ENCODE results near the gene CHI3L2. TPM values are rescaled to one million over a fixed set of nuclear protein-coding genes. Genes with fewer than 3 reads are reported as not detected.

CHI3L2 gene
- total and polyA plus RNA-seq, 10 of the 15 experiments (the other 5 are each of a cell fraction or from before 2014, with no cell fraction given), result 37.1 to 508 (median 98.3) TPM

- peak overlapping the region; percentile 93 for H3K4me2 ChIP-seq (ENCODE audit: control insufficient read depth, insufficient read depth)
- peaks cover 15% of the 10 kb centered on the region for H3K79me2 ChIP-seq (ENCODE audit: control insufficient read depth, insufficient read depth, low read length)
- DNase-seq (ENCODE audit: low read depth, low spot score) (peak; percentile 100), FAIRE-seq (peak; percentile 87), ATAC-seq (peak; percentile 67)
- ChIA-PET POLR2A (interaction anchor here (0.6 to 8.8 kb wide), 11 partner anchors 9 to 349 kb away, joined by 3 to 371 read pairs (median 4); partner anchors contain the start of genes CD53, CEPT1, DENND2D and DRAM2), RAD21 (ENCODE audit: unreplicated experiment) (interaction anchor here (1.0 to 9.9 kb wide), 14 partner anchors 24 to 475 kb away, joined by 3 to 542 read pairs (median 11); partner anchors contain the start of genes CD53, CEPT1, DENND2D and DRAM2), SMC1A (ENCODE audit: uncharacterized antibody, unreplicated experiment) (interaction anchor here (0.8 to 12.4 kb wide), 20 partner anchors 11 to 381 kb away, joined by 3 to 284 read pairs (median 7); partner anchors contain the start of genes CD53, CEPT1, DENND2D and DRAM2), CTCF (interaction anchor here (0.7 to 8.9 kb wide), 12 partner anchors 10 to 533 kb away, joined by 3 to 239 read pairs (median 3); partner anchors contain the start of genes CEPT1, DENND2D and DRAM2)
- H3K9ac ChIP-seq (ENCODE audit: control insufficient read depth, insufficient read depth, low read length), result peak overlapping the region; percentile 97
- no peaks in the 10 kb centered on the region for H4K20me1 ChIP-seq (ENCODE audit: control insufficient read depth, insufficient read depth)
- H3K27ac ChIP-seq (ENCODE audit: control insufficient read depth, insufficient read depth), result peak overlapping the region; percentile 100
- H3K9me3 ChIP-seq (replicated peaks; ENCODE audit: control insufficient read depth, insufficient read depth, low read length), result no peaks in the 10 kb centered on the region
- peaks cover 90% of the 10 kb centered on the region for H3K4me1 ChIP-seq (ENCODE audit: control insufficient read depth, insufficient read depth, low read length)
- H3K36me3 ChIP-seq (ENCODE audit: control insufficient read depth in 2 of 2, insufficient read depth in 2 of 2, low read length in 1 of 2), result no peaks in the 10 kb centered on the region
- no TSS peak for BruUV-seq (replicated peaks)
- no peaks in the 10 kb centered on the region for H3K27me3 ChIP-seq (replicated peaks in 1 of 2; ENCODE audit: control insufficient read depth in 2 of 2, insufficient read depth in 2 of 2, low read length in 1 of 2)
- intact Hi-C loops (cut with micrococcal nuclease; ENCODE audit: unreplicated experiment) (loop anchor here (1.0 to 10.0 kb wide), 14 partner anchors 18 to 587 kb away; partner anchors contain the start of genes C1orf162, CEPT1, DRAM2 and LRIF1), in situ Hi-C loops (cut with MboI) (loop anchor here (5.0 to 10.0 kb wide), 3 partner anchors 111 to 543 kb away; no protein-coding TSS in a partner anchor)
- H3K4me3 ChIP-seq, result peak overlapping the region; percentile 23; the same call in 1 of the 2 replicates
- 1% methylated on average over 5 of the region's 5 CpGs for WGBS (ENCODE audit: insufficient coverage, insufficient replicate concordance, low lambda C conversion rate, missing lambda C conversion rate)
- H2AFZ ChIP-seq (ENCODE audit: control insufficient read depth, low read depth, low read length), result no peak overlapping the region
- TF ChIP-seq EGR1 (IDR thresholded peaks at IDR 0.05; ENCODE audit: borderline replicate concordance in 1 of 2, low read depth in 2 of 2, low read length in 2 of 2) (peak in 1 of 2 experiments; percentile 22; a peak in 1 of 3 replicates), SMAD1 (IDR thresholded peaks at IDR 0.05; ENCODE audit: low read depth, partially characterized antibody) (peak; percentile 98), CHD2 (IDR thresholded peaks at IDR 0.05; ENCODE audit: borderline replicate concordance, low read depth, low read length) (peak; percentile 93), PAX5 (IDR thresholded peaks at IDR 0.05; ENCODE audit: borderline replicate concordance, low read depth, low read length) (peak; percentile 97), SMAD5 (IDR thresholded peaks at IDR 0.05; ENCODE audit: low read depth) (no peak; the same call in 1 of the 2 replicates), CTCF (IDR thresholded peaks at IDR 0.05 in 2 of 3, conservative IDR thresholded peaks at IDR 0.05 in 1 of 3; ENCODE audit: control insufficient read depth in 2 of 3, extremely low read depth in 1 of 3, insufficient read depth in 1 of 3, low read depth in 3 of 3, low read length in 3 of 3) (peak in 2 of 3 experiments; percentile 25 to 28; a peak in 3 of 6 replicates), PML (IDR thresholded peaks at IDR 0.05; ENCODE audit: low read length) (no peak), SKIL (IDR thresholded peaks at IDR 0.05; ENCODE audit: low read depth, poor library complexity, severe bottlenecking) (peak; percentile 98), BCL3 (IDR thresholded peaks at IDR 0.05; ENCODE audit: borderline replicate concordance, insufficient read depth, low read depth, low read length, poor library complexity, severe bottlenecking) (peak; percentile 100), MTA2 (IDR thresholded peaks at IDR 0.05; ENCODE audit: low read depth) (no peak), ZBTB4 (CRISPR knock-in tag; IDR thresholded peaks at IDR 0.05) (0 out of 2 replicates have a peak, but pooled peaks have one; percentile 2)
Observed at GRCh38 chr1:111221633-111222291, 5.8 kb upstream of the CHI3L2 start.

Measured in GM12878 (cell line).